NCI-H446 treated with DMSO at 0.1 percent for 48 hours (cell line): ENCODE data around the gene LPAR1.
"Not testable (repeated sequence)": the region's sequence is repeated elsewhere in the genome, so short reads cannot be mapped to it uniquely, and the experiment has no call there.

ENCODE experiments used
- DNase-seq: peaks from one replicate; lab custom pipeline; 2025; lab: John Stamatoyannopoulos, UW

Gene LPAR1

GRCh38 chr9:111038331-111039230, at the start of gene LPAR1:
Gene LPAR1 (minus strand): TSS chr9:111038470. CDS start chr9:110972117, 66,353 bp downstream.
- DNase-seq = no peak

- DNase-seq = no peak
Measured at GRCh38 chr9:111078391-111079038, 40.2 kb upstream of the LPAR1 start.

GRCh38 chr9:111076519-111076918, 38.2 kb upstream of the LPAR1 start:
- no peak for DNase-seq

GRCh38 chr9:111076042-111076441, 37.8 kb upstream of the LPAR1 start:
- DNase-seq = no peak

- no peak for DNase-seq
Measured at GRCh38 chr9:111074395-111074794, 36.1 kb upstream of the LPAR1 start.

GRCh38 chr9:111069183-111069582, 30.9 kb upstream of the LPAR1 start:
- no peak for DNase-seq

GRCh38 chr9:111068771-111069170, 30.5 kb upstream of the LPAR1 start:
- DNase-seq = no peak

- no peak for DNase-seq
Measured at GRCh38 chr9:111068383-111068730, 30.1 kb upstream of the LPAR1 start.

- DNase-seq = no peak
Measured at GRCh38 chr9:111066468-111066867, 28.2 kb upstream of the LPAR1 start.

GRCh38 chr9:111065414-111065813, 27.1 kb upstream of the LPAR1 start:
- no peak for DNase-seq

GRCh38 chr9:111064160-111064837, 26.0 kb upstream of the LPAR1 start:
- no peak for DNase-seq

GRCh38 chr9:111063332-111063731, 25.1 kb upstream of the LPAR1 start:
- no peak for DNase-seq

- no peak for DNase-seq
Measured at GRCh38 chr9:111058166-111058565, 19.9 kb upstream of the LPAR1 start.

- DNase-seq = no peak
Measured at GRCh38 chr9:111056538-111056937, 18.3 kb upstream of the LPAR1 start.

GRCh38 chr9:111052791-111053190, 14.5 kb upstream of the LPAR1 start:
- no peak for DNase-seq

GRCh38 chr9:111051400-111051799, 13.1 kb upstream of the LPAR1 start:
- no peak for DNase-seq

- no peak for DNase-seq
Measured at GRCh38 chr9:111050819-111051218, 12.5 kb upstream of the LPAR1 start.

GRCh38 chr9:111047287-111047686, 9.0 kb upstream of the LPAR1 start:
- not testable (repeated sequence) for DNase-seq

- no peak for DNase-seq
Measured at GRCh38 chr9:111041902-111042301, 3.6 kb upstream of the LPAR1 start.

GRCh38 chr9:111040494-111040893, 2.2 kb upstream of the LPAR1 start:
- no peak for DNase-seq

GRCh38 chr9:111039231-111039906, 1.1 kb upstream of the LPAR1 start:
- no peak for DNase-seq

GRCh38 chr9:111037708-111038330, 451 bp downstream of the LPAR1 start:
- DNase-seq = no peak
